Mucosa of rectum (tissue), 2 donors: ENCODE results near the gene EFNA5.

ENCODE experiments used
- H3K27ac ChIP-seq, 2 donors: one replicate each; pipeline ENCODE4 v1.7.0; 2013; ENCODE audit warnings: inconsistent platforms in 2 of 2, low read depth in 2 of 2, low read length in 2 of 2
- H3K27me3 ChIP-seq, 2 donors: one replicate each; pipeline ENCODE4 v1.7.0; 2013; ENCODE audit warnings: low read length in 2 of 2; ENCODE audit not compliant: control insufficient read depth in 2 of 2, insufficient read depth in 2 of 2
- H3K36me3 ChIP-seq, 2 donors: one replicate each; pipeline ENCODE4 v1.7.0; 2013; ENCODE audit warnings: low read length in 2 of 2; ENCODE audit not compliant: control insufficient read depth in 2 of 2, insufficient read depth in 2 of 2
- H3K4me1 ChIP-seq, 2 donors: one replicate each; pipeline ENCODE4 v1.7.0; 2013; ENCODE audit warnings: low read length in 2 of 2, mild to moderate bottlenecking in 1 of 2; ENCODE audit not compliant: control insufficient read depth in 2 of 2, insufficient read depth in 2 of 2
- H3K4me3 ChIP-seq, 2 donors: one replicate each; pipeline ENCODE4 v1.7.0; 2013; ENCODE audit warnings: low read length in 2 of 2
- H3K9ac ChIP-seq, 2 donors: one replicate each; pipeline ENCODE4 v1.7.0; 2013; ENCODE audit warnings: low read length in 2 of 2, low read depth in 1 of 2, mild to moderate bottlenecking in 1 of 2
- H3K9me3 ChIP-seq, 2 donors: one replicate each; pipeline ENCODE4 v1.7.0; 2013; ENCODE audit warnings: low read length in 2 of 2; ENCODE audit not compliant: control insufficient read depth in 2 of 2
- donor health status: healthy.
- donor health status: Normal muscosa, but diverticular disease.

The EFNA5 gene

GRCh38 chr5:107469485-107470294 lies 201.0 kb downstream of the EFNA5 start:
- H3K4me3 ChIP-seq, result no peak overlapping the region
- no peak overlapping the region for H3K27ac ChIP-seq
- no peaks in the 10 kb centered on the region for H3K27me3 ChIP-seq
- H3K9ac ChIP-seq, result no peak overlapping the region
- H3K36me3 ChIP-seq, result no peaks in the 10 kb centered on the region
- H3K4me1 ChIP-seq, result peaks cover 2 to 4% of the 10 kb centered on the region in 2 donors
- H3K9me3 ChIP-seq, result no peaks in the 10 kb centered on the region

GRCh38 chr5:107469064-107469463 lies 201.7 kb downstream of the EFNA5 start:
- H3K27me3 ChIP-seq, result no peaks in the 10 kb centered on the region
- no peaks in the 10 kb centered on the region for H3K36me3 ChIP-seq
- peaks cover 0 to 2% of the 10 kb centered on the region in 2 donors for H3K4me1 ChIP-seq
- no peak overlapping the region for H3K4me3 ChIP-seq
- H3K27ac ChIP-seq, result no peak overlapping the region
- H3K9me3 ChIP-seq, result no peaks in the 10 kb centered on the region
- H3K9ac ChIP-seq, result no peak overlapping the region

- Histone ChIP-seq H3K9ac (no peak overlapping the region), H3K27ac (no peak overlapping the region), H3K9me3 (no peaks in the 10 kb centered on the region), H3K4me3 (no peak overlapping the region), H3K27me3 (no peaks in the 10 kb centered on the region), H3K36me3 (no peaks in the 10 kb centered on the region), H3K4me1 (peaks cover 0 to 2% of the 10 kb centered on the region in 2 donors)
Measured at GRCh38 chr5:107468276-107468675, 202.5 kb downstream of the EFNA5 start.

- peaks cover 0 to 2% of the 10 kb centered on the region in 2 donors for H3K4me1 ChIP-seq
- H3K27me3 ChIP-seq, result no peaks in the 10 kb centered on the region
- H3K9me3 ChIP-seq, result no peaks in the 10 kb centered on the region
- H3K27ac ChIP-seq, result no peak overlapping the region
- H3K4me3 ChIP-seq, result no peak overlapping the region
- H3K9ac ChIP-seq, result no peak overlapping the region
- H3K36me3 ChIP-seq, result no peaks in the 10 kb centered on the region
Measured at GRCh38 chr5:107467137-107467932, 203.4 kb downstream of the EFNA5 start.

GRCh38 chr5:107466233-107466769 lies 204.4 kb downstream of the EFNA5 start:
- Histone ChIP-seq H3K9ac (no peak overlapping the region), H3K4me3 (no peak overlapping the region), H3K4me1 (peaks cover 0 to 2% of the 10 kb centered on the region in 2 donors), H3K9me3 (no peaks in the 10 kb centered on the region), H3K27me3 (no peaks in the 10 kb centered on the region), H3K36me3 (no peaks in the 10 kb centered on the region), H3K27ac (no peak overlapping the region)

GRCh38 chr5:107464876-107465275 lies 205.9 kb downstream of the EFNA5 start:
- Histone ChIP-seq H3K27ac (no peak overlapping the region), H3K4me1 (peaks cover 0 to 2% of the 10 kb centered on the region in 2 donors)

GRCh38 chr5:107464416-107464815 lies 206.3 kb downstream of the EFNA5 start:
- no peaks in the 10 kb centered on the region for H3K9me3 ChIP-seq
- H3K4me3 ChIP-seq, result no peak overlapping the region
- no peak overlapping the region for H3K9ac ChIP-seq
- peaks cover 0 to 2% of the 10 kb centered on the region in 2 donors for H3K4me1 ChIP-seq
- no peaks in the 10 kb centered on the region for H3K27me3 ChIP-seq
- H3K36me3 ChIP-seq, result no peaks in the 10 kb centered on the region
- H3K27ac ChIP-seq, result no peak overlapping the region

More at GRCh38 chr5:107464876-107465275, 205.9 kb downstream of the EFNA5 start:
- H3K9ac ChIP-seq, result no peak overlapping the region
- no peak overlapping the region for H3K4me3 ChIP-seq
- no peaks in the 10 kb centered on the region for H3K9me3 ChIP-seq
- no peaks in the 10 kb centered on the region for H3K27me3 ChIP-seq
- no peaks in the 10 kb centered on the region for H3K36me3 ChIP-seq

GRCh38 chr5:107463731-107464130 lies 207.0 kb downstream of the EFNA5 start:
- H3K9ac ChIP-seq, result no peak overlapping the region
- H3K4me1 ChIP-seq, result peaks cover 0 to 2% of the 10 kb centered on the region in 2 donors
- H3K9me3 ChIP-seq, result no peaks in the 10 kb centered on the region
- no peak overlapping the region for H3K4me3 ChIP-seq
- H3K36me3 ChIP-seq, result no peaks in the 10 kb centered on the region
- H3K27me3 ChIP-seq, result no peaks in the 10 kb centered on the region
- no peak overlapping the region for H3K27ac ChIP-seq

GRCh38 chr5:107461770-107462169 lies 209.0 kb downstream of the EFNA5 start:
- no peak overlapping the region for H3K9ac ChIP-seq
- no peaks in the 10 kb centered on the region for H3K9me3 ChIP-seq
- H3K36me3 ChIP-seq, result no peaks in the 10 kb centered on the region
- H3K27ac ChIP-seq, result no peak overlapping the region
- no peaks in the 10 kb centered on the region for H3K27me3 ChIP-seq
- no peak overlapping the region for H3K4me3 ChIP-seq
- no peaks in the 10 kb centered on the region for H3K4me1 ChIP-seq

- H3K27me3 ChIP-seq, result no peaks in the 10 kb centered on the region
- no peak overlapping the region for H3K27ac ChIP-seq
- no peaks in the 10 kb centered on the region for H3K36me3 ChIP-seq
- H3K9ac ChIP-seq, result no peak overlapping the region
- H3K4me1 ChIP-seq, result no peaks in the 10 kb centered on the region
- H3K9me3 ChIP-seq, result no peaks in the 10 kb centered on the region
- no peak overlapping the region for H3K4me3 ChIP-seq
Measured at GRCh38 chr5:107460789-107461188, 209.9 kb downstream of the EFNA5 start.
